ENCODE data around the gene NDUFS6.
"Not testable (repeated sequence)": the region's sequence is repeated elsewhere in the genome, so short reads cannot be mapped to it uniquely, and the experiment has no call there.

Gene NDUFS6

GRCh38 chr5:1808439-1808838 lies 7.2 kb downstream of the NDUFS6 start:
- Histone ChIP-seq H3K36me3 (ENCODE audit: control insufficient read depth, insufficient read depth, low read length) (peaks cover 87% of the 10 kb centered on the region), H3K4me3 (ENCODE audit: extremely low read depth, insufficient read depth, low read length, poor library complexity, severe bottlenecking) (no peak overlapping the region), H3K9me3 (ENCODE audit: control insufficient read depth, low read length) (no peaks in the 10 kb centered on the region), H3K27ac (ENCODE audit: low read depth, low read length, severe bottlenecking) (no peak overlapping the region), H3K4me1 (ENCODE audit: control insufficient read depth, insufficient read depth, low read length, poor library complexity, severe bottlenecking) (peaks cover 7% of the 10 kb centered on the region)
- 0 to 40% methylated on average over 1 to 2 of the region's 3 CpGs for WGBS, 2 experiments (ENCODE audit: insufficient coverage in 2 of 2)

GRCh38 chr5:1809416-1810035 lies 8.3 kb downstream of the NDUFS6 start:
- Histone ChIP-seq H3K27ac (ENCODE audit: low read depth, low read length, severe bottlenecking) (no peak overlapping the region), H3K9me3 (ENCODE audit: control insufficient read depth, low read length) (no peaks in the 10 kb centered on the region), H3K4me1 (ENCODE audit: control insufficient read depth, insufficient read depth, low read length, poor library complexity, severe bottlenecking) (peaks cover 7% of the 10 kb centered on the region), H3K4me3 (ENCODE audit: extremely low read depth, insufficient read depth, low read length, poor library complexity, severe bottlenecking) (no peak overlapping the region), H3K36me3 (ENCODE audit: control insufficient read depth, insufficient read depth, low read length) (peaks cover 87% of the 10 kb centered on the region)
- WGBS, 2 experiments (ENCODE audit: insufficient coverage in 2 of 2): 89 to 91% methylated on average over 24 to 27 of the region's 32 CpGs

GRCh38 chr5:1810581-1811101 lies 9.4 kb downstream of the NDUFS6 start:
- no peaks in the 10 kb centered on the region for H3K9me3 ChIP-seq (ENCODE audit: control insufficient read depth, low read length)
- peaks cover 87% of the 10 kb centered on the region for H3K36me3 ChIP-seq (ENCODE audit: control insufficient read depth, insufficient read depth, low read length)
- H3K27ac ChIP-seq (ENCODE audit: low read depth, low read length, severe bottlenecking): no peak overlapping the region
- peaks cover 7% of the 10 kb centered on the region for H3K4me1 ChIP-seq (ENCODE audit: control insufficient read depth, insufficient read depth, low read length, poor library complexity, severe bottlenecking)
- H3K4me3 ChIP-seq (ENCODE audit: extremely low read depth, insufficient read depth, low read length, poor library complexity, severe bottlenecking): no peak overlapping the region
- WGBS, 2 experiments (ENCODE audit: insufficient coverage in 2 of 2): 93 to 94% methylated on average over 7 to 9 of the region's 10 CpGs

- Histone ChIP-seq H3K4me1 (ENCODE audit: control insufficient read depth, insufficient read depth, low read length, poor library complexity, severe bottlenecking) (peaks cover 7% of the 10 kb centered on the region), H3K4me3 (ENCODE audit: extremely low read depth, insufficient read depth, low read length, poor library complexity, severe bottlenecking) (no peak overlapping the region), H3K9me3 (ENCODE audit: control insufficient read depth, low read length) (no peaks in the 10 kb centered on the region), H3K36me3 (ENCODE audit: control insufficient read depth, insufficient read depth, low read length) (peaks cover 88% of the 10 kb centered on the region), H3K27ac (ENCODE audit: low read depth, low read length, severe bottlenecking) (no peak overlapping the region)
- WGBS, 2 experiments (ENCODE audit: insufficient coverage in 2 of 2): 94% methylated on average over 29 to 30 of the region's 30 CpGs
Measured at GRCh38 chr5:1814183-1815020, 13.2 kb downstream of the NDUFS6 start.

- Histone ChIP-seq H3K9me3 (ENCODE audit: control insufficient read depth, low read length) (no peaks in the 10 kb centered on the region), H3K4me1 (ENCODE audit: control insufficient read depth, insufficient read depth, low read length, poor library complexity, severe bottlenecking) (peaks cover 7% of the 10 kb centered on the region), H3K27ac (ENCODE audit: low read depth, low read length, severe bottlenecking) (no peak overlapping the region), H3K36me3 (ENCODE audit: control insufficient read depth, insufficient read depth, low read length) (peaks cover 88% of the 10 kb centered on the region), H3K4me3 (ENCODE audit: extremely low read depth, insufficient read depth, low read length, poor library complexity, severe bottlenecking) (no peak overlapping the region)
- WGBS, 2 experiments (ENCODE audit: insufficient coverage in 2 of 2): 84 to 87% methylated on average over 10 to 13 of the region's 18 CpGs
Measured at GRCh38 chr5:1815071-1815786, 14.0 kb downstream of the NDUFS6 start.

- Histone ChIP-seq H3K4me3 (ENCODE audit: extremely low read depth, insufficient read depth, low read length, poor library complexity, severe bottlenecking) (no peak overlapping the region), H3K36me3 (ENCODE audit: control insufficient read depth, insufficient read depth, low read length) (peaks cover 88% of the 10 kb centered on the region), H3K9me3 (ENCODE audit: control insufficient read depth, low read length) (no peaks in the 10 kb centered on the region), H3K27ac (ENCODE audit: low read depth, low read length, severe bottlenecking) (no peak overlapping the region), H3K4me1 (ENCODE audit: control insufficient read depth, insufficient read depth, low read length, poor library complexity, severe bottlenecking) (peaks cover 7% of the 10 kb centered on the region)
- 84 to 85% methylated on average over 14 to 17 of the region's 17 CpGs for WGBS, 2 experiments (ENCODE audit: insufficient coverage in 2 of 2)
Measured at GRCh38 chr5:1815881-1816292, 14.7 kb downstream of the NDUFS6 start.

- H3K36me3 ChIP-seq (ENCODE audit: control insufficient read depth, insufficient read depth, low read length): peaks cover 88% of the 10 kb centered on the region
- not testable (repeated sequence) for H3K9me3 ChIP-seq (ENCODE audit: control insufficient read depth, low read length); H3K4me3 ChIP-seq (ENCODE audit: extremely low read depth, insufficient read depth, low read length, poor library complexity, severe bottlenecking); H3K27ac ChIP-seq (ENCODE audit: low read depth, low read length, severe bottlenecking); H3K4me1 ChIP-seq (ENCODE audit: control insufficient read depth, insufficient read depth, low read length, poor library complexity, severe bottlenecking)
- WGBS, 2 experiments (ENCODE audit: insufficient coverage in 2 of 2): 79 to 91% methylated on average over 7 to 12 of the region's 18 CpGs
Measured at GRCh38 chr5:1816495-1817089, 15.4 kb downstream of the NDUFS6 start.

GRCh38 chr5:1817261-1818043 lies 16.2 kb downstream of the NDUFS6 start:
- peaks cover 88% of the 10 kb centered on the region for H3K36me3 ChIP-seq (ENCODE audit: control insufficient read depth, insufficient read depth, low read length)
- H3K4me1 ChIP-seq (ENCODE audit: control insufficient read depth, insufficient read depth, low read length, poor library complexity, severe bottlenecking): peaks cover 7% of the 10 kb centered on the region
- no peaks in the 10 kb centered on the region for H3K9me3 ChIP-seq (ENCODE audit: control insufficient read depth, low read length)
- 87 to 88% methylated on average over 12 to 15 of the region's 15 CpGs for WGBS, 2 experiments (ENCODE audit: insufficient coverage in 2 of 2)
- H3K4me3 ChIP-seq (ENCODE audit: extremely low read depth, insufficient read depth, low read length, poor library complexity, severe bottlenecking): no peak overlapping the region
- no peak overlapping the region for H3K27ac ChIP-seq (ENCODE audit: low read depth, low read length, severe bottlenecking)

GRCh38 chr5:1818784-1819183 lies 17.6 kb downstream of the NDUFS6 start:
- WGBS, 2 experiments (ENCODE audit: insufficient coverage in 2 of 2): 72 to 81% methylated on average over 5 of the region's 5 CpGs
- H3K9me3 ChIP-seq (ENCODE audit: control insufficient read depth, low read length): no peaks in the 10 kb centered on the region
- peaks cover 85% of the 10 kb centered on the region for H3K36me3 ChIP-seq (ENCODE audit: control insufficient read depth, insufficient read depth, low read length)
- no peaks in the 10 kb centered on the region for H3K4me1 ChIP-seq (ENCODE audit: control insufficient read depth, insufficient read depth, low read length, poor library complexity, severe bottlenecking)
- no peak overlapping the region for H3K27ac ChIP-seq (ENCODE audit: low read depth, low read length, severe bottlenecking)
- H3K4me3 ChIP-seq (ENCODE audit: extremely low read depth, insufficient read depth, low read length, poor library complexity, severe bottlenecking): no peak overlapping the region

GRCh38 chr5:1819458-1819857 lies 18.3 kb downstream of the NDUFS6 start:
- peaks cover 83% of the 10 kb centered on the region for H3K36me3 ChIP-seq (ENCODE audit: control insufficient read depth, insufficient read depth, low read length)
- 82% methylated on average over 2 of the region's 2 CpGs; no CpG with 5 or more reads in 1 of the 2 experiments for WGBS, 2 experiments (ENCODE audit: insufficient coverage in 2 of 2)
- H3K27ac ChIP-seq (ENCODE audit: low read depth, low read length, severe bottlenecking): no peak overlapping the region
- no peak overlapping the region for H3K4me3 ChIP-seq (ENCODE audit: extremely low read depth, insufficient read depth, low read length, poor library complexity, severe bottlenecking)
- H3K4me1 ChIP-seq (ENCODE audit: control insufficient read depth, insufficient read depth, low read length, poor library complexity, severe bottlenecking): no peaks in the 10 kb centered on the region
- H3K9me3 ChIP-seq (ENCODE audit: control insufficient read depth, low read length): no peaks in the 10 kb centered on the region
